ENCODE results near the gene NFX1.
"Not testable (repeated sequence)": the region's sequence is repeated elsewhere in the genome, so short reads cannot be mapped to it uniquely, and the experiment has no call there.

Gene NFX1

DNA sequence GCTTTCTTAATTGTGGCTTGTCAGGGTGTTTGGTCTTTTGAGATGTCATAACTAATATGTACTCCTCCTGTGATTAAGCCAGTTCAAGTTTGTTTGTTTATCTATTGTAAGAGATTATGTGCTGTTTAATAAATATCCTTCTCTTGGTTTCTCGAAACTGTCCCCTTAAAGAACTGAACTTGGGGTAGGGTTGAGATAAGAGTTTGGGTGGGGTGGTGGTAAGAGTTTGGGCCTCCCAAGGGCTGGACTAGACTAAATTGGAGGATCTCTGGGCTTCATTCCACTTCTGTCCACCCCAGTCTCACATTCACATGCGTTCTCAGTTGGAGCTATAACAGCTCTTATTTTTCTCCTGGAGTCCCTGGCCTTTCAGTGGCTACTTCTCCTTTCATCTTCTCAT lies 73.8 kb downstream of the NFX1 start:
- no peak for DNase-seq (ENCODE audit: low spot score)

DNA sequence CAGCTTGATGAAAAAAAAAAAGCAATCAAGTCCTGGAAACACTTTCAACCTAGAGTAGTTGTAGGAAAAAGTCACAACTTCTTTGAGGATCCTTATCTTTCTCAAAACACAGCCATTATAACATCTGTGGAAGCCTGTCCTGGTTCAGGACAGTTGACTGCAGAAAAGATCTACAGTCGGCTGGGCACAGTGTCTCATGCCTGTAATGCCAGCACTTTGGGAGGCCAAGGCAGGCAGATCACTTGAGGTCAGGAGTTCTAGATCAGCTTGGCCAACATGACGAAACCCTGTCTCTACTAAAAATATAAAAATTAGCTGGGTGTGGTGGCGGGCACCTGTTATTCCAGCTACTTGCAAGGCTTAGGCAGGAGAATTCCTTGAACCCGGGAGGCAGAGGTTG lies 74.5 kb downstream of the NFX1 start:
- not testable (repeated sequence) for DNase-seq (ENCODE audit: low spot score)

DNA sequence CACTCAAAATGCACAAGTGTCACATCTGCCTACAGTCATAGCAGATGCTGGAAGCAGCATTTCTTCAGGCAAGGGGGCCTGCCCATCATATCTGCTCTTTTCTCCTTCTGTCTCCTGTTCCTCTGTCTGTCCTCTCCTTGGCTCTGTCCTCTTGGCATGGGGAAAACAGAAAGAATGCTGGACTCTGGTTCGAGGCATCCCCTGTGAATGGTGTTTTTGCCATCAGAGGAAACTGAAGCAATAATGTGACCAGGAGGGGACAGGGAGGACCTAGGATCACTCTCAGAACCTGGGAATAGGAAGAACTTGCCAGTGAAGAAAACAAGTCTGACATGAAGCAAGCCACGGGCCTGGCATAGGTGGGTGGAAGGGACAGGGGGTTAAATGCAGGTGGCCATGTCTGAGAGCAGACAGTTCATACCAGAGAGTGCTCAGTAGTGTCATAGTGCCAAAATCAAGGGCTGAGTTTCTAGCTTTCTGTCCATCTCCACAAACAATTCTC lies 76.7 kb downstream of the NFX1 start:
- DNase-seq (ENCODE audit: low spot score): no peak

DNA sequence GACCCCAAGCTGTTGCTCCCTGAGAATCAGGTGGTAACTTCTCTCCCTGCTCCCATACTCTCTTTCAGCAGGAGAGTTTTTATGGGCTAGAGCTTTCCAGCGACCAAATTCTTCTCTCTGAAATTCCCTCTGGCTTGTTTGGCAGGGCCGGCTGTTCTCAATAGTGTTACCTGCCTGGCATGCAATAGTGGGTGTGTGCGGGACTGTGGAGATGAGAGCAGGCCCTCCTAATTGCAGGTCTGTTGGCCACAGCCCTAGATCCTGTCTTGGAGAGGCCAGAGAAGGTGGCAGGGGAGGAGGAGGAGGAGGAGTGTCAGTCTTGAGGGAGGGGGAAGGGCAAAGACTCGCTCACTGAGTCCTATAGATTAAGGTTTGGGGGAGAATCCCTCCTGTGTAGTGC lies 82.6 kb downstream of the NFX1 start:
- DNase-seq (ENCODE audit: low spot score): no peak

DNA sequence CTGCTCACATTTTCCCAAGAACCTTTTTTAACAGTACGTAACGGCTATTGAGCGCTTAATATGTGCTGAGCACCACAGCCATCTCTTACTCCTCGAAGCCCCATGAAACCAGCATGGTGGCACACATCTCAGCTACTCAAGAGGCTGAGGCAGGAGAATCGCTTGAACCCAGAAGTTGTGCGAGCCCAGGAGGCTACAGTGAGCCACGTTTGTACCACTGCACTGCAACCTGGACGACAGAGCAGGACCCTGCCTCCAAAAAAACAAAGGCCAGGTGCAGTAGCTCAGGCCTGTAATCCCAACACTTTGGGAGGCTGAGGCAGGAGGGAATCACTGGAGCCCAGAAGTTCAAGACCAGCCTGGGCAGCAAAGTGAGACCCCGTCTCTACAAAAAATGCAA lies 83.9 kb downstream of the NFX1 start:
- no peak for DNase-seq (ENCODE audit: low spot score)

DNA sequence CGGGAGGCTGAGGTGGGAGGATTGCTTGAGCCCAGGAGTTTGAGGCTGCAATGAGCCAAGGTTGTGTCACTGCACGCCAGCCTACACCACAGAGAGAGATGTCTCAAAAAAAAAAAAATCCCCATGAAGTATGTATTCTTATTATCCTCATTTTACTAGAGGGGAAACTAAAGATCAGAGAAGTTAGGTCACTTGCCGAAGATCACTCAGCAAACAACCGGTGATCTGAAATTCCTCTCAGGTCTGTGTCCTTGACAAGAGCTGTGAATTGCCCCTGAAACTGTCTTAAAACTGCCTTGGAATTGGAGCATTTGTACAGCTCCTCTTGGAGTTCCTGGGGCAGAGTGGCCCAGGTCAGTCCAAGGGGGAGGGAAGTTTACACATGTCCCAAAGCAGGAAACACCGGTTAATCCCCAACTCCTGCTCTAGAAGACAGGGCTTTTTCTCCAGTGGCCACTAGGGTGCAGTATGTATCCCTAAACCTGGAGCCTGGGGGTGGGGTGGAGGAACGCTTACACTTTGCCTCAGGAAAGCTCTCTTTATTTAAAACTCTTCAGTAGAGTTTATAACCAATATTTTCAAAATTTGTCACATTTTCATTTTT lies 84.4 kb downstream of the NFX1 start:
- peak; percentile 82 for DNase-seq (ENCODE audit: low spot score)

DNA sequence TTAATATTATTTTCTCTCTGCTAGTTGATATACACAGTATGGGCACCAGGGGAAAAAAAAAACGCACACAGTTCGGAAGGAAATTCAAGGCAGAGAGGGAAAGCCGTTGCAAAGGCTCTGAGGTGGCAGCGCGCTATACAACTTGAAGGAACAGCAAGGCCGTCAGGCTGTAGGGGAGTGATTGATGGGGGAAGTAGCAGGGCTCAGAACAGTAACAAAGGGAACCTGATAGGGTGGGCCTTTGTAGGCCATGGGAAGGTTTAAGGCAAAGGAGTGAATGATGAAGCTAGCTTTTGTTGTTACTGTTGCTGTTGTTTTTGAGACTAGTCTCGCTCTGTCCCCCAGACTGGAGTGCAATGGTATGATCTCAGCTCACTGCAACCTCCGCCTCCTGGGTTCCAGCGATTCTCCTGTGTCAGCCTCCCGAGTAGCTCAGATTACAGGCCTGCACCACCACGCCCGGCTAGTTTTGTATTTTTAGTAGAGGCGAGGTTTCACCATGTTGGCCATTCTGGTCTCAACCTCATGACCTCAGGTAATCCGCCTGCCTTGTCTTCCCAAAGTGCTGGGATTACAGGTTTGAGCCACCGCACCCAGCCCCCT lies 85.0 kb downstream of the NFX1 start:
- DNase-seq (ENCODE audit: low spot score): no peak

DNA sequence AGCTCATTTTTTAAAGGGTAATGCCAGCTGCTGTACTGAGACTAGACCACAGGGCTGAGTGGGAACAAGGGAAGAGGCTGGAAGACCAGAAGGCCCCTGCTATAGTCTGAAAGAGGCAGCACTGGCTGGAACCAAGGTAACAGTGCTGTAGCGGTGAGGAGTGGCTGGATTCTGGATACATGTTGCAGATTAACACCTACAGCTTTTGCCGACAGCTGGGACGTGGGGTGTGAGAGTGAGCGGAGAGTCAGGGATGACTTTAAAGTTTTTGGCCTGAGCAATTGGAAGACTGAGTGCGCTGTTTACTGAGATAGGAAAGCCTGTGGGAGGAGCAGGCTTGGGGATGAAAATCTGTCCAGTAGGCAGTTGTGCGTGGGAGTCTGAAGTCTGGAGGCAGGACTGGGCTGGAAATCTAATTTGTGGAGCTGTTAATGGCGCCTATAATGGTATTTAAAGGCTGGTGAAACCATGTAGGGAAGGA lies 85.6 kb downstream of the NFX1 start:
- no peak for DNase-seq (ENCODE audit: low spot score)

DNA sequence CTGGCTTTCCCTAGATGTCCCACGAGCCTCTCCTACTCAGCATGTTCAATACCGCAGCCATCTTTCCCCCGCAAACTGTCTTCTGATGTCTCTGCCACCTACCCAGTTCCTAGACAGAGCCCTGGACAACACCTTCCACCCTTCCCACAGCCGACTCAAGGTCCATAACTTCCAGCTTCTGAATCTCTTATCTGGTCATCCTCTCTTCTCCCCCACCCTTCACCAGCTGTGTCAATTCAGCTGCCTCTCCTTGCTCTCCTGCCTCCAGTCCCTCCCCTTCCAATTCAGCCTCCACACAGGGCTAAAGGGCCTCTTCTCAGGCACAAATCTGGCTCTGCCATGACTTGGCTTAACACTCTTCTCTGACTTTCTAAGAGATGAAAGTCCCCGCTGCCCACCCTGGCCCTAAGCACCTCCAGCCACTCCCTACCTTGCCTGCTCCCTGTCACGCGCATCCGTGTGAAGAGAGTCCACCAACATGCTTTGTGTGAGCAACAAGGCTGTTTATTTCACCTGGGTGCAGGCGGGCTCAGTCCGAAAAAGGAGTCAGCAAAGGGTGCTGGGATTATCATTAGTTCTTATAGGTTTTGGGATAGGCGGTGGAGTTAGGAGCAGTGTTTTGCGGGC lies 86.9 kb downstream of the NFX1 start:
- no peak for DNase-seq (ENCODE audit: low spot score)

DNA sequence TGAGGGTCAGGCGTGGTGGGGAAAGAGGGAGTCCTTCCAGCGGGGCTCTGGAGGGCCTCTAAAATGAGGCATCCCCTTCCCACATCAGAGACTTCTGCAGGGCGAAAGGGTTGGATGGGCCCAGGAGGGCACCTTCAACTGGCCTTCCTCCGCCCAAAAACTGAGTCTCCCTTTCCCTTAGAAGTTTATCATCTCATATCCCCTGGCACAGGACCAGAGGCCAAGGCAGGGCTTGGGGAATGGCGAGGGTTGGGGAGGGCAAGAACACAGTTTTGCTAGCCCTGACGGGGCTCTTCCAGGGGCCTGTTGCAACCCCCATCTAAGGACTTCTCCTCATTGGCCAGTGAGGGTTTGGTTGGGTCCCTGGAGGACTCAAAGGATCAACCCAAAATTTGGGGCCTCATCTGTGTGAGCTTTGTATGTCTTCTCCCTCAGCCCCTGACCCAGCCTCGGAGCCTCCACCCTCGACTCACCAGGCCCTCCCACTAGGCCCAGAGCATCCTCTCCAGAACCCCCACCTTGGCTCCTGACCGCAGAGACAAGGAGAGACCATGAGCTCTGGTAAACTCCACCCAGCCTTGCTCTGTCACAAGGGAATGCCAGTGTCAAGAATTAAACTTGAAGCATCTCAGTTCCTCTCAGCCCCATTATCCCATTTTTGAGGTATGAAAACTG lies 87.9 kb downstream of the NFX1 start:
- DNase-seq (ENCODE audit: low spot score): no peak

DNA sequence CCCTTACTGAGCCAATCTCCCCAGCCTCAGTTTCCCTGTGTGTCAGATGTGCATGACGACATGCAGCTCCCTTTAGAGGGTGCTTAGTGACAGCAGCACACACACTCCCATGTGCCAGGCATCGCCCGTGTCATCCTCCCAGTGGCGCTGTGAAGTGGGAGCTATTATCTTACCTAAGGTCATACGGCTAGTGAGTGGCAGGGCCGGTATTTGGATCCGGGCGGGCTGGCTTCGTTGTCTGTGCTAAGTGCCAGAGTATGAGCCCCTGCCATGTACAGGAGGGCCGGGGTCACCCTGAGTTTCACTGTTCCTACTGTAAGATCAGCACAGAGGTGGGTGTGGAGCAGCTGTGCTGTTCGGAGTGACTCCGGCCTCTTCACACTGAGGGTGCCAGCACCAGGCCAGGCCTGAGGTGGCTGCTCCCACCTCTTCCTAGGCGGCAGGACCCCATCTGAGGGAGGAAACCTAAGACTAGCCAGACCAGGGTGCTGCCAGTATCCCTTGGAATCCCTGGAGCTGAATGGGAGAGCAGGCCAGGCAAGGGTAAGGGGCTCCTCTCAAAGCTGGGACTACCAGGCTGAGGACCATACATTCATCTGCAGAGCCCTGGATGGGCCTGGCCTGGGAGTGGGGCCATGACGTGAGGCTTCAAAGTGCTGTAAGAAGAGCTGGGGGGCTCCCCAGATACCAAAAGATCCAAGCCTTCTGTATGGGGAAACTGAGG lies 89.5 kb downstream of the NFX1 start:
- no peak for DNase-seq (ENCODE audit: low spot score)

DNA sequence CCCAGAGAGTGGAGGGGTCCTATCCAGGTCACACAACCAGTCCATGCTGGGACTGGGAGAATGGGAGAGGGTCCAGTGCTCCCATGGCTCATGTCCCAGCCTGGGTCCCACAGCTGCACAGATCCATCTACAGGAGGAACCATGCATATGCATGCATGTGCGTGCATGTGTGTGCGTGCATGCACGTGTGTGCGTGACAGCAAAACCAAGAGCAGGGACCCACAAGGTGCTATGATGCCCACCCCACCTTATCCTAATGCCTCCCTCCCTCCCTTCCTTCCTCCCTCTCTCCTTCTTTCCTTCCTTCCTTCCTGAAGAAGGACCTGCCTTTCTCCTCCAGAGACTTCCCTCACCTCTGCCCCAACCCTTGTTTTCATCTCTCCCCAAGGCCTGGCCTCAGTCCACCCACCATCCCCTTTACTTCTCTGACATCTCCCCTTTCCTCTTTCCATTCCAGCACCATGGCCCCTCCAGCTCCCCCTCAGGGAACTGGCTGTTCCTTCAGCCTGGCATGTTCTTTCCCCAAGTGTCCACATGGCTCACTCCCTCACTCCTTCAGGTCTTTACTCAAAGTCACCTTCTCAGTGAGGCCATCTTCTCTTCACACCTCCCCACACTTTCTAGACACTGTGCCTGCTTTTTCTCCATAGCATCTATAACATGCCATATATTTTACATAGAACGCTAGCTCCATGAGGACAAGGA lies 90.2 kb downstream of the NFX1 start:
- no peak for DNase-seq (ENCODE audit: low spot score)

DNA sequence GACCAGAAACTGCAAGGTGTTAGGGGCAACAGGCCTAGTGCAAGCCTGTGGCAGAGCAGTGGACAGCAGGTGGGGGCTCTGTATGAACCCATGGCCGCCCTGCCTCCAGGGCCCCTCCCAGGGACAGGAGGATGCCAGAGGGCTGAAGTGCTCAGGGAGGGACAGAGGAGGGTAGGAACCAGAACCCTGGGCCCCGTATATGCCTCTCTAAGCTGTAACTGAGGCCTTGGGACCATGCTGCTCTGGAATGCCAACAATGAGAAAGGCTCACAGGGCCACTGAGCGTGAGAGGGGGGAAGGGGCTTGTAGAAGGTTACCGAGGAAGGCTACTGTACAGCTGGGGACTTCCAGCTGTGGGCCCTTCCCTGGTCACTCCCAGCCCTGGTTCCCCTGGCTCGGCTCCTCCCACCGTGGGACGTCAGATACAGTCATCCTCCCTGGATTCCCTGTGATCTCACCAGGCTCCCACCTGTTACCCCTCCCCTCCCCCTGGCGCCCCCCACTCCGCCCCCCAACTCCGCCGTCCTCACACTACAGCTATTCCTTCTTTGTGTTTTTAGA lies 91.0 kb downstream of the NFX1 start:
- no peak for DNase-seq (ENCODE audit: low spot score)

DNA sequence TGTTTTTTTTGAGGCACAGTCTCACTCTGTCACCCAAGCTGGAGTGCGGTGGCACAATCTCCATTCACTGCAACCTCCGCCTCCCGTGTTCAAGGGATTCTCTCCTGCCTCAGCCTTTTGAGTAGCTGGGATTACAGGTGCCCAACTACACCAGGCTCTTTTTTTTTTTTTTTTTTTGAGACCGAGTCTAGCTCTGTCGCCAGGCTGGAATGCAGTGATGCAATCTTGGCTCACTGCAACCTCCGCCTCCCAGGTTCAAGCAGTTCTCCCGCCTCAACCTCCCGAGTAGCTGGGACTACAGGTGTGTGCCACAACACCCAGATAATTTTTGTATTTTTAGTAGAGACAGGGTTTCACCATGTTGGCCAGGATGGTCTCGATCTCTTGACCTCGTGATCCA lies 92.1 kb downstream of the NFX1 start:
- DNase-seq (ENCODE audit: low spot score): not testable (repeated sequence)

DNA sequence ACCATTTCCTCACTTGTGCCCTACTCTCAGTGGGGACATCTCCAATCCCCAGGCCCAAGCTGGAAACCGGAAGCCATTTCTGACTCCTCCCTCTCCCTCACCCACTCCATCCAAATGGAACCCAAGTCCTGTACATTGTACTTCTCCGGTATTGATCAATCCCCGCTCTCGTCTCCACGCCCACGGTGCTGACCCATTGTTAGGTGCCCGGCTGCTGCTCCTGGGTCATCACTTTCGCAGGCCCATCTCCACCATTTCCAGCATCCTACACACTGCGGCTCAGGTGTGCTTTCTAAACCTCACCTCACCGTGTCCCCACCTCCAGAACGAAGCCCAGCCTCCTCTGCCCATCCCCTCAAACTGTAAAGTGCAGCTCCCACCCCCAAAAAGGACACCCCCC lies 93.1 kb downstream of the NFX1 start:
- not testable (repeated sequence) for DNase-seq (ENCODE audit: low spot score)

DNA sequence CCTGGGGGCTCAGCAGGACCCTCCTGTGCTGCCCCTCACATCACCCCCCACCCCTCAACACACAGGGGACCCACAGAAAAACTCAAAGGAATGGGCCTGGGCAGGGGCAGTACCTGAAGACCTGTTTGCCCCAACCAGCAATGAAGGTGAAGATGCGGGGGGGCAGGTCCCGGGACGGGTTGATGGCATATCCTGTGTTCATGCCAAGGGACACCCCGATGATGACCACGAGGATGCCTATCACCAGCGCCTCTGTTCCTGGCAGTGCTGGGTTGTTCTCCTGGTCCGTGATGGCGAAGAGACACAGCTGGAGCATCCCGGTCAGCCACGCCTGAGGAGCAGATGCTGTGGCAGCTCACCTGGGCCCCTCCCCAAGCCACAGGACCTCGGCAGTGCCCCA lies 95.2 kb downstream of the NFX1 start:
- not testable (repeated sequence) for DNase-seq (ENCODE audit: low spot score)

DNA sequence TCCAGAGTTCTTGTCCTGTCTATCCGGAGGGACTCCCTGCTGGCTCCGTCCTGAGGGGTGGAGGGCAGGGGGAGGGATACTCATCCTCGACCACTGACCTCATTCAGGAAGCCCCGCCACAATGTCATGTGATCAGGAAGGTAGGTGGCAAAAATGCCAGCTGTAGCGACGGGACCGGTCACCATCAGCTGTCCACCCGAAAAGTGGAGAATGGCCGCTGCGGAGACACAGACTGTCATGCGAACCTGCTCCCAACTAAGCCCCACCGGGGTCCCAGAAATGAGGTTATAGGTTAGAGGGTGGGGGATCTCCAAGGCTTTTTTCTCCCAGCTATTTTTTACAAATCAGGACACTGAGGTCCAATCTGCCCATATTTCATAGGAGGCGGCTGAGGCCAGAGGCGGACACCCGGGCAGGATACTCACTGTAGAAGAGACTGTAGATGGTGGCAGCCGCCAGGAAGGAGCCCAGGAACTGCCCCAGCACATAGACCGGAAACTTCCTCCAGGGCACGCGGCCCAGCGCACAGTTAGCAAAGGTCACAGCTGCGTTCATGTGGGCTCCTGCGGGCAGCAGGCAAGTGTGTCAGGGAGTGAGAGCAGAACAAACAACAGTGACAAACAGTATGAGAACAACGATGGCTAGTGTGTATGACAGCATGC lies 95.8 kb downstream of the NFX1 start:
- DNase-seq (ENCODE audit: low spot score): not testable (repeated sequence)

DNA sequence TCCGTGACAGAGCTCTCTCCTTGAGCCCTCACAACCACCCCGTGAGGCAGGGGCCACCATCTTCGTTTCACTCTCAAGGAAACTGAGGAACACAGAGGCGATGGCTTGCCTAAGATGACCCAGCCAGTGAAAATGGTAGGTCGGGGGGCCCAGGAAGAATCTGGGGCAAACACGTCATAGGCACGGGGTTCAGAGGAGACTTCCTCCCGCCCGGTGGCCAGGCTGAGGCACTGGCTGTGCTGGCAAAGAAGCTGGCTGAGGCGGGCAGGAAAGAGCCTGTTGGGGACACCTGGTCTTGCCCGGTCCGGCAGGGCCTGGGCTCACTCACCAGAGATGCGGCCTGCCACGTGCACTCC lies 96.3 kb downstream of the NFX1 start:
- not testable (repeated sequence) for DNase-seq (ENCODE audit: low spot score)

DNA sequence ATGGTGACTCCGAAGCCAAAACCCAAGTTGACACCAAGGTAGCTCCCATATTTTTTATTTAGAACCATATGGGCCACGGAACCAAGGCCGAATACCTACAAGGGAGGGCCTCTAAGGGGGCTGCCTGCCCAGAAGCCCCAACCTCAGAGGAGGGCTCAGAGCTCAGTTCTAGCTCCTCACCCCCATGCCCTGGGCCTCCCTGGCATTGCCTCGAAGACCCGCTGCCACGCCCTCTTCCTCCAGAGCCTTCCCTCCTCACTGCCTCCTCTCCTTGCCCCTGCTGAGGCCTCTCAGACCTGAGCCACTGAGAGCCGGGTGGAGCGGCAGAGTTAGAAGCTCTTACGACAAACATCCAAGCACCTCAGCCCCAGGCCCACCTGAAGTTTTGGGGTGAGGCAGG lies 96.7 kb downstream of the NFX1 start:
- not testable (repeated sequence) for DNase-seq (ENCODE audit: low spot score)

DNA sequence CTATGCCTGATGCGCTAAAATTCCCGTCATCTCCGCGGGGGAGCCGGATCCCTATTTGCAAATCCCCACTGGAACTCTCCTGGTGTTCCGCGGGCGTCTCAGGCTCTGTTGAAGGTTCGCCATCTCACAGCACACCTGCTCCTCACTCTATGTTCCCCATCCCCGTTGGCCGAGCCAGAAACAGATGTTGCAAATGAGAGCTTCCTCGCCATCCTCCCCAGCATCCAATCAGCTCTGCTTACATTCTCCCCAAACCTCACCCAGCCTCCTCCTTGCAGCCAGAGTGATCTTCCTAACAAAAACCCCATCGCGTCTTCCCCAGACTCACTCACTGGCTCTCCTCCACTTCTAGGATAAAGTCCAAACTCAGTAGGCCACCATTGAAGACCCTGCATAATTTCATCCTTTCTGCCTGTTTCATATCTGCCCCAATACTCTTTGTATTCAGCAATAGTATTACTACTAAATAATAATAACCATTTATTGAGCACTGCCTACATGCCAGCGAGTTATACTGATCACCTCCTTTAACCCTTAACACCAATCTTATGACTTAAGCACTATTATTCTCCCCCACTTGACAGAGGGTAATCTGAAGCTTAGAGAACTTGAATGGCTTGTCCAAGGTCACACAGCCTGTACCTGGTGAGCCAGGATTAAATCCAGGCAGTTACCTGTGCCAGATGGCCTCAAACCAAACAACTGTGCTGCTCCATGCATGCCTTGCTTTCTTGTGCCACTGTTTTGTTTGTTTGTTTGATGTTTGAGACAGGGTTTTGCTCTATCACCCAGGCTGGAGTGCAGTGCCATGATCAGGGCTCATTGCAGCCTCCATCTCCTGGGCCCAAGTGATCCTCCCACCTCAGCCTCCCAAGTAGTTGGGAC lies 98.0 kb downstream of the NFX1 start:
- DNase-seq (ENCODE audit: low spot score): no peak
